Measurements from ENCODE around the gene GRPR. TPM values are rescaled to one million over a fixed set of nuclear protein-coding genes. Genes with fewer than 3 reads are reported as not detected.

The GRPR gene
- polyA plus RNA-seq, 1 of the 3 experiments (the other 2 are of a cell fraction), result 1.2 TPM

GRCh38 chrX:16145656-16146055 is 22.3 kb downstream of the GRPR start:
- H3K27me3 ChIP-seq (ENCODE audit: insufficient read depth), result no peaks in the 10 kb centered on the region
- no peaks in the 10 kb centered on the region for H3F3A ChIP-seq (replicated peaks; ENCODE audit: insufficient read depth)
- POLR2A ChIA-PET, result no interaction called here
- no peak for DNase-seq
- no peak overlapping the region for H3K4me3 ChIP-seq (ENCODE audit: low read depth in 2 of 2, low read length in 1 of 2)
- no peak overlapping the region for H3K27ac ChIP-seq (ENCODE audit: low read depth in 2 of 2, low read length in 1 of 2)
- H3K79me2 ChIP-seq (ENCODE audit: insufficient read depth), result no peaks in the 10 kb centered on the region
- H3K4me2 ChIP-seq, result no peak overlapping the region
- no peak overlapping the region for H2AFZ ChIP-seq (ENCODE audit: low read depth)
- TF ChIP-seq IRF3 (IDR thresholded peaks at IDR 0.05; ENCODE audit: low read depth, low read length) (no peak), JUND (IDR thresholded peaks at IDR 0.05) (no peak), TAF1 (IDR thresholded peaks at IDR 0.05; ENCODE audit: borderline replicate concordance, low read depth, low read length) (no peak), FOSL2 (IDR thresholded peaks at IDR 0.05; ENCODE audit: borderline replicate concordance, low read depth) (no peak), TEAD4 (IDR thresholded peaks at IDR 0.05; ENCODE audit: borderline replicate concordance, insufficient read depth) (no peak), NRF1 (IDR thresholded peaks at IDR 0.05; ENCODE audit: low read depth, low read length) (no peak)
- H3K4me1 ChIP-seq (ENCODE audit: control insufficient read depth in 1 of 2, insufficient read depth in 2 of 2, low read depth in 1 of 2, low read length in 1 of 2), result no peaks in the 10 kb centered on the region
- CTCF ChIA-PET, result interaction anchor here (1.2 kb wide), 1 partner anchor 22 kb away, joined by 4 read pairs; the partner anchor contains the start of gene GRPR
- H3K9me2 ChIP-seq, result no peaks in the 10 kb centered on the region
- H3K36me3 ChIP-seq (replicated peaks in 1 of 2; ENCODE audit: control insufficient read depth in 1 of 2, insufficient read depth in 2 of 2, low read length in 1 of 2), result peaks cover 0 to 3% of the 10 kb centered on the region in 2 experiments
- no peak overlapping the region for H3K9ac ChIP-seq
- no peaks in the 10 kb centered on the region for H3K9me3 ChIP-seq
- H4K20me1 ChIP-seq (ENCODE audit: insufficient read depth), result no peaks in the 10 kb centered on the region

GRCh38 chrX:16148896-16149295 is 25.5 kb downstream of the GRPR start:
- H3K9ac ChIP-seq, result no peak overlapping the region
- no peak overlapping the region for H3K27ac ChIP-seq (ENCODE audit: low read depth in 2 of 2, low read length in 1 of 2)
- H3K4me2 ChIP-seq, result no peak overlapping the region
- H3K4me1 ChIP-seq (ENCODE audit: control insufficient read depth in 1 of 2, insufficient read depth in 2 of 2, low read depth in 1 of 2, low read length in 1 of 2), result no peaks in the 10 kb centered on the region
- no peak for DNase-seq
- no peaks in the 10 kb centered on the region for H3K27me3 ChIP-seq (ENCODE audit: insufficient read depth)
- H3K9me2 ChIP-seq, result no peaks in the 10 kb centered on the region
- H3F3A ChIP-seq (replicated peaks; ENCODE audit: insufficient read depth), result no peaks in the 10 kb centered on the region
- POLR2A ChIA-PET, result no interaction called here
- H3K36me3 ChIP-seq (replicated peaks in 1 of 2; ENCODE audit: control insufficient read depth in 1 of 2, insufficient read depth in 2 of 2, low read length in 1 of 2), result peaks cover 0 to 3% of the 10 kb centered on the region in 2 experiments
- H3K9me3 ChIP-seq, result no peaks in the 10 kb centered on the region
- H3K79me2 ChIP-seq (ENCODE audit: insufficient read depth), result no peaks in the 10 kb centered on the region
- CTCF ChIA-PET, result interaction anchor here (0.7 to 0.9 kb wide), 2 partner anchors 12 to 123 kb away, joined by 3 read pairs; no protein-coding TSS in a partner anchor
- 100% methylated on average over 2 of the region's 3 CpGs for WGBS (ENCODE audit: low lambda C conversion rate)
- TF ChIP-seq SMC3 (IDR thresholded peaks at IDR 0.05; ENCODE audit: low read depth, low read length) (no peak), RFX5 (IDR thresholded peaks at IDR 0.05; ENCODE audit: low read length) (no peak), RCOR1 (IDR thresholded peaks at IDR 0.05; ENCODE audit: low read length) (no peak), NFIC (IDR thresholded peaks at IDR 0.05; ENCODE audit: borderline replicate concordance) (no peak), TAF1 (IDR thresholded peaks at IDR 0.05; ENCODE audit: borderline replicate concordance, low read depth, low read length) (no peak), RAD21 (IDR thresholded peaks at IDR 0.05; ENCODE audit: low read length) (no peak)
- no peaks in the 10 kb centered on the region for H4K20me1 ChIP-seq (ENCODE audit: insufficient read depth)
- H2AFZ ChIP-seq (ENCODE audit: low read depth), result no peak overlapping the region
- no peak overlapping the region for H3K4me3 ChIP-seq (ENCODE audit: low read depth in 2 of 2, low read length in 1 of 2)

- Histone ChIP-seq H3K4me3 (ENCODE audit: low read depth in 2 of 2, low read length in 1 of 2) (no peak overlapping the region), H3F3A (replicated peaks; ENCODE audit: insufficient read depth) (peaks cover 9% of the 10 kb centered on the region), H3K79me2 (ENCODE audit: insufficient read depth) (no peaks in the 10 kb centered on the region), H3K4me2 (no peak overlapping the region), H3K36me3 (replicated peaks in 1 of 2; ENCODE audit: control insufficient read depth in 1 of 2, insufficient read depth in 2 of 2, low read length in 1 of 2) (no peaks in the 10 kb centered on the region), H3K4me1 (ENCODE audit: control insufficient read depth in 1 of 2, insufficient read depth in 2 of 2, low read depth in 1 of 2, low read length in 1 of 2) (no peaks in the 10 kb centered on the region), H3K9me2 (no peaks in the 10 kb centered on the region), H3K9ac (no peak overlapping the region), H4K20me1 (ENCODE audit: insufficient read depth) (no peaks in the 10 kb centered on the region), H3K27me3 (ENCODE audit: insufficient read depth) (no peaks in the 10 kb centered on the region), H3K27ac (ENCODE audit: low read depth in 2 of 2, low read length in 1 of 2) (no peak overlapping the region), H3K9me3 (no peaks in the 10 kb centered on the region), H2AFZ (ENCODE audit: low read depth) (no peak overlapping the region)
- no peak for DNase-seq
- ChIA-PET POLR2A (no interaction called here), CTCF (interaction anchor here (1.7 to 2.8 kb wide), 2 partner anchors 11 to 33 kb away, joined by 6 to 10 read pairs; partner anchors contain the start of gene GRPR)
- TF ChIP-seq JUND (IDR thresholded peaks at IDR 0.05) (no peak), RAD21 (IDR thresholded peaks at IDR 0.05; ENCODE audit: low read length) (no peak), TEAD4 (IDR thresholded peaks at IDR 0.05; ENCODE audit: borderline replicate concordance, insufficient read depth) (no peak), TCF12 (IDR thresholded peaks at IDR 0.05) (no peak)
- whole genome bisulfite sequencing (ENCODE audit: low lambda C conversion rate), result 61% methylated on average over 5 of the region's 5 CpGs
Measured at GRCh38 chrX:16155581-16156096, 32.3 kb downstream of the GRPR start.
